HG02678 (cell line): ENCODE data around the gene ADAM19.
A peak's percentile ranks its signal among the peaks of the same experiment; 100 is the strongest.
"Not testable (repeated sequence)": the region's sequence is repeated elsewhere in the genome, so short reads cannot be mapped to it uniquely, and the experiment has no call there.

Experiments used
- ATAC-seq: cut with Tn5 transposase; IDR thresholded peaks from one replicate; pipeline ENCODE4 v1.9.1; 2021; ENCODE audit warnings: mild to moderate bottlenecking, moderate library complexity; ENCODE audit not compliant: unreplicated experiment

The ADAM19 gene

DNA sequence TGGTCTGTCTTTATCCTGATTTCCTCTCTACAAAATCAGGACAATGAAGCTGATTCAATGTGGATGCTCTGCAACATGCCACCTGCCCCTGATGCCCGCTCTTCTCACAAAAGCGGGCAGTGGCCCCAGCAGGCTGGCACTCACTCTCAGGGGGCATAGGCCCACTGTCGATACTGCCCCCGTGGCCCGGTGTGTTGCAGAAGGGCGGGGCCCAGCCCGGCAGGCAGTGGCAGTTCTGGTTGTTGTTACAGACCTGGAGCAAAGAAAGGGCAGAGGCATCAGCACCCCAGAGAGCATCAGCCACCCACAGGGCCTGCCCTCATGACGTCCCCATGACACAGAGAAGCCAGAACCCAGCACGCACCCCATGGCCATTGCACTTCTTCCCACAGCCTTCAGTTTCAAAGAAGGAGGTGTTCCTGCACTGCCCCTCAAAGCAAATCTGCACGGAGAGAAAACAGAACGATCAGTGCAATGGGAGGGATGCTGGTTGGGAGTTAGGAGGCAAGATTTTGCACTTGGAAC, 84.0 kb downstream of the ADAM19 start:
- ATAC-seq, result no peak

DNA sequence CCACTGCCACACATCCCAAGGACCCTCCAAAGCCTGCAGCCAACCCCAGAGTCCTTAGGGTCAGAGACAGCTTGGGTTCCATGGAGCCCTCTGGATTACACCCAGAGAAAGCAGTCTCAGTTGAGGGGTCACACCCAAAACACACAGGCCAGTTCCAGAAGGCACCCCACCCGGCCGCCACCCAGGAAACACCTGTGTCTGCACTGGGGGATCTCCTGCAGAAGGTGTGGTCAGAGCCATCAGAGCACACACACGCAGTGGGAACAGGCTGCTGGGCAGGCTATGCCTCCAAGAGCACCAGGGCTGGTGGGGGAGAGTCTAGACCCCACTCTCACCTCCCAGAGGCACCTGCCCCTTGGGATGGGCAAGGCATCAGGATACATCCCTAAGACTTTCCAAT, 88.2 kb downstream of the ADAM19 start:
- peak; percentile 51 for ATAC-seq

DNA sequence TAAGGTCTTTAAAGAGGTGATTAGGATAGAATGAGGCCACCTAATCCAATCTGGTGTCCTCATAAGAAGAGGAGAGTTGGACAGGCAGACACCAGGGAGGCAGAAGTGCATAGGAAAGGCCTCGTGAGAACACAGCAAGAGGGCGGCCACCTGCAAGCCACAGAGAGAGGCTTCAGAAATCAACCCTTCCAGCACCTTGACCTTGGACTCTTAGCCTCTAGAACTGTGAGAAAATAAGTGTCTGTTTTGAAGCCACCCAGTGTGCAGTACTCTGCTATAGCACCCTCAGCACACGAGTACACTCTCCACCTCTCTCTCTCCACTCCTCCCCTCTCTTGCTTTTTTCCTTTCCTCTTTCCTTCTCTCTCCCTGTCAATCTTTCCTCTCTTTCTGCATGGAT, 88.7 kb downstream of the ADAM19 start:
- ATAC-seq, result peak; percentile 42

DNA sequence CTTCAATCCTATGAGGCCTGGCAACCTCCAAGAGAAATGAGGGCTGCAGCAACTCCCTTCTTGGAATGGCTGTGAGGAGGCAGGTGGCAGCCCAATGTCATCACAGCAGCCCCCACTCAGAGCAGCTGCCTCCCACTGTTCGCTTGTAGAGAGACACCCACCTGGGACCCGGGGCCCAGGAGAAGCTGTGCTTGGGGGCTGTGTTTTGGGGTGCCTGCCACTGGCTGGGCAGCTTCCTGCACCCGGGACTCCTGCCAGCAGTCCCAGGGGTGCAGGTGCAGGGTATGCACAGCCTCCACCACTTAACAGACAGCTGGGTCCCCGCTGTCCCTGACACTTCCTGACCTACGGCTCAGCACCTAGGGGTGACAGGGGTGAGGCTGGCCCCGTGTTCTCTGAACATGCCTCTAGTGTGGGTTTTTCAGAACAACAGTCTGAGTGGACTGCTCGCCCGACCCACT, 89.3 kb downstream of the ADAM19 start:
- ATAC-seq, result peak; percentile 59

DNA sequence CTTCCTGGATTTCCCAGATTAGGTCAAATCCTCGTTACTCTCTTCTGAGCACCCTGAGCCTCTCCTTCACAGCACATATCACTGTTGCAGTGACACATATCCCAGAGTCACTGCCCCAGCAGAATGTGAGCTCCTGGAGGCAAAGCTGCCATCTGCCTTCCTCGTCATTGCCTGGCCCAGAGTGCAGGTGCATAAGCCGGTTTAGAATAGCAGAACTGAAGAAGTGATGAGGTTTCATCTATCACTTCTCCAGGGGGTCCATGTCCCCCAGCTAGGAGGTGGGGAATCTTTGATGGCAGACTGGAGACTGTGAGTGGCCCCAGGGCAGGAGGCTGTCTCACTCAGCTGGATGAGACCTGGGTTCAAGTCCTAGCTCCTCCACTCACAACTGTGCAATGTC, 89.8 kb downstream of the ADAM19 start:
- peak; percentile 34 for ATAC-seq

DNA sequence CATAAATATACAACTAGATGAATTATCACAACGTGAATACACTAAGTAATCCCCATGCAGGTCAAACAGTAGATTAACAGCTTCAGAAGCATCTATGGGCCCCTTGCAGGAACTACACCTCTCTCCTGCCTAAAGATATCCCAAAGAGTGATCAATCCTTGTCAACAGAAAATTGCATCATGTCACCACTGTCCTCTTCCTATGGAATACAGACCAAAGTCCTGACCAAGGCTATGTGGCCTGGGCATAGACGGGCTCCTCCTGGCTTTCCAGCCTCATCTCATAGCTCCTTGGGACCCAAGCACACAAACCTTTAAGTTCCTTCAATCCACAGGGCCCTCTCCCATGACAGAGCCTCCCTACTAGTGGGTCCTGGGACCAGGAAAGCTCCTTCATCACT, 90.2 kb downstream of the ADAM19 start:
- no peak for ATAC-seq

DNA sequence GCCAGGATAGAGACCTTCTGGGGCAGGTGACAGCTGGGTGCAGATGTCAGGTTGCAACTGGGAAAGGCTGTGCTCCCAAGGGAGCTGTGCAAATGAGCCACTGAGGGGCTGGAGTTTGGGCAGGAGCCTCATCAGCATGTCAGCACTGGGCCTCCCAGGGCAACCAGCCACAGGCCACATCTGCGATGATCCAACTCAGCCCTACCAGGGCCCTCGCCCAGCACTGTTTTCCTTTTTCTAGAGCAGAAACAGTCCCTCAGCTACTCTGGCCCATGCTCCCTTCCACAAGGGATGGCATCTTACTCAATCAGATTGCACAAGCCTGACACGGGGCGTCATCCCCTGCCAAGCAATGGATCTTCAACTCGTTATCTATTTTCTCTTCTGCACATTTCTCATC, 90.8 kb downstream of the ADAM19 start:
- ATAC-seq, result no peak

DNA sequence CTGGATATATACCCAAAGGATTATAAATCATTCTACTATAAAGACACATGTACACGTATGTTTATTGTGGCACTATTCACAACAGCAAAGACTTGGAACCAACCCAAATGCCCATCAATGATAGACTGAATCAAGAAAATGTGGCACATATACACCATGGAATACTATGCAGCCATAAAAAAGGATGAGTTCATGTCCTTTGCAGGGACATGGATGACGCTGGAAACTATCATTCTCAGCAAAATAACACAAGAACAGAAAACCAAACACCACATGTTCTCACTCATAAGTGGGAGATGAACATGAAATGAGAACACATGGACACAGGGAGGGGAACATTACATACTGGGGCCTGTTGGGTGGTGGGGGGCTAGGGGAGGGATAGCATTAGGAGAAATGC, 92.9 kb downstream of the ADAM19 start:
- ATAC-seq, result not testable (repeated sequence)

DNA sequence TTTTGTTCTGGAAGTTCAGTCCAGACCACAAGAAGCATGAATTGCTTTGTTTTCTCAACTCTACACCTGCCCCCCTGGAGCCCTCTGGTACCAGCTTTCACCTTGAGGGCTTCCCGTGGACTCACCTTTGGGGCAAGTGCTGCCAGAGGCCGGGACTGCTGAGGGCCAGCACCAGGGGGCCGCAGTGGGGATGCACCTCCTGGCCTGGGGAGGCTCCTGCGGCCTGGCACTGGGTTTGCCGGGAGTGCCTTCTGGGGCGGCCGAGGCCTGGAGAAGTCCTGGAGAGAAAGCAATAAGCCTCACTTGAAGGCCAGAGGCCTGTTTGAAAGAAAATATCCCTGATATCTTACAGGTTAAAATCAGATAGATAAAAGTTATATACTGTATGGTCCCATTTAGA, 93.9 kb downstream of the ADAM19 start:
- ATAC-seq, result no peak

DNA sequence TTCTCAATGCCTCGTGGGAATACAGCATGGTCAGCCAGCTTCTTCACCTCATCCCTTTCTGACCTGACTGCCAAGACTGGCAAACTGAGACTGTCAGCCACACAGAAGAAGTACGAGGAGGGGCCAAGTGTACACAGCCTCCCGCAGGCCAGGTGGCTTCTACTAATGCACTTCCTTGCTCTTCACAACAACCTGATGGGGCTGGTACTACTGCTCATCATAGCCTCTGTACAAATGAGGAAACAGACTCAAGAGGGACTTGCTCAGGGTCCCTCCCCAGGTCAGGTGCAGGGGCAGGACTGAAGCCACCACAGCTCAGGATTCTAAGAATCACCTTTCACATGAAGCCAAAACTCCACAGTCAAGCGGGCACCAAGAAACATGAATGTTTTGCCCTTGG, 94.3 kb downstream of the ADAM19 start:
- ATAC-seq, result no peak

DNA sequence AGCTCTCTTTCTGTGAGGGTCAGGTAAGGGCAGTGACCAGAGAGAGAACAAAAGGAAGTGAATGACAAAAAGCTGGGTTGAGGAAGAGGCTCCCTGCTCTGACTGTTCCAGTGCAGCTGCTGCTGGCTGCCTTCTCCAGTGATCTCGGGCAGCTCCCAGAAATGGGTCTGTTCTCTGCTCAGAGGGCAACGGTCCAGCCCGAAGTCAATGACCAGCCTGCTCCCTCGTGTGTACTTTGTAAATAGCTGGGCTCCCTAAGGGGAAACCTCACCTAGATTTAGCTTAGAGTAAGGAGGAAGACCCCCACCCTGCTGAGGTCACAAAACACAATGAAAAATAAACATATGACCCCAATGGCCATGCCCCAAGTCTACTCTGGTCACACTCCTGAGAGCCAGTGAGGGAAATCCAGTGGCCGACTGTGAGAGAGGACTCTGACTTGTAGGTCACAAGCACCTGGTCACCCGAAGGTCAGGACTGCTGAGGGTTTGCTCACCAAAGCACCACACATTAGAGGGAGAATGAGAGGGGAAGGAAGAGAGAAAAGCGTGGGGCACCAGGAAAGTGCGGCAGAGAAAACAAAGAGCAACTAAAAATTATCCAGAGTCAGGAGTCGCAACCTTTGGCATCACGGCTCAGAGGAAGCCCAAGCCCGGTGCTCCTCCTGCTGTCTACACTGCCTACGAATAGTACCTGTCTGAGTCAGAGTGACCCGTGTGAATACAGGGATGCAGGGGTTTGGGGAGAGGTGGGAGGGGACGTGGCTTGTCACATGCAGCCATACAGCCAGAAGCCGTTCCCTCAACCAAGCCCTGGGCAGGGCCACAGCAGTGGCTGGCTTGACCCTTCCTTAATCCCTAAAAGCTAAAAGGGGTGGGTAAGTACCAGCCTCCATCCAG, 95.7 kb downstream of the ADAM19 start:
- no peak for ATAC-seq

DNA sequence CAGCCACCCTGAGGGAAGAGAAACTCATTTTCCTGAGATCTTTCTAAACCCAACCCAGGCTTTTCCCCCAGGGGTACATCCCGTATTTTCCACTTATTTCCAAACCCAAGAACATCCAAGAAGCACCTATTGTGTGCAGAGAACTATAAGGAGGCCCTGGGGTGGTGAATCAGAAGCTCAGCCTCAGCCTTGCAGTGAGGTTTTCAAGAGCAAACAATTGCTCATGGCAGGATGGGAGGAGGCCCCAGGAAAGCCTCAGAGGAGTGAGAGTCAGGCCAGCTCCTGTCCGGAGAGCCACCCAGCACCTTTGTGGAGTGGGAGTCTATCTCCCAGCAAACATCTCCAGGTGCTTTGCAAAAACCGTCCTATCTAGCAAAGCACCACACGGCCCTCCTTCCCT, 96.4 kb downstream of the ADAM19 start:
- ATAC-seq, result no peak

DNA sequence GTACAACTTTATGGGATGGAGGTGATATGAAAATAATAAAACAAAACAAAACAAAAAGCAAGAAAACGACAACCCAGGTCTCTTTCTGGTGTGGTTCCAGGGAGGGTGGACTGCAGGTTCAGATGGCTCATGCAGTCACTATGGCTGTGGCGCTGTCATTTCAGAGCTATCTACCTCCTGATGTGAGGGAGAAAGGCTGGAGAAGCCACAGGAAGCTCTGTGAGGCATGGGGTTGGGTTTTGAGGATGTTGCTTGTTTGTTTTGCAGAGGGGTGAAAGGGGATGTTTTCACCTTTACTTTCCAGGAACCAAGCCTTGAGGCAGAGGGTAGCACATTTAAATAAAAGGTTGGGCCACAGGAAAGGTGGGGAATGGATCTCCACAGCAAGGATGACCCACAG, 96.8 kb downstream of the ADAM19 start:
- ATAC-seq, result no peak

DNA sequence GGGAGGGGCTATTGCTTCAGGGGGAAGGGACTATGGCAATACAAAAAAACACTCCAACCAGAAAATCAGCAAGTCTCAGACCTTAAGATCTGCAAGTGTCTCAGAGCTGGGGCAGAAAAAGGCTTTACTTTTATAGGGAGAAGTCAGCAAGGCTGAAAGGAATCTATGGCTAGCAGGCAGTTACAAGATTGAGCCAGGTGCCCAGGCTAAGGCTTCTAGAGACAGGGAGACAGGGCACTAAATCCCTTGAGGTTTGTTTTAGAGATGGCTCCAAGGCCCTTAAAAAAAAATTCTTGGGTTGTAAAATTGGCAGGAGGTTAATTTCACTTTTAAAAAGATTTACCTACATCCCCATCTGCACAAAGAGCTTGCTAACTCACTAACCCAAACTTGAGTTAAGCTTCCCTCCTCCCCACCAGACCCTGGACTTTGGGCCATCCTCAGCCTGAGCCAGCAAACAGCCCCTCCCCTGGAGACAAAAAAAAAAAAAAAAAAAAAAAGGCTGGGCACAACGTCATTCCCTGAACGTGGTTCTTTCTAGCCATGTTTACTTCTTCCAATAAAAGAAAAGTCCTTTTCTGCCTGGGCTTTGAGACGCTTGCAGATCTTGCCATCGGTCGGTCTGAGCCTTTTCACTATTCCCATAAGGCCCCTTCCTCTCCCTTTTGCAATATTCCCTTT, 97.6 kb downstream of the ADAM19 start:
- ATAC-seq, result no peak

DNA sequence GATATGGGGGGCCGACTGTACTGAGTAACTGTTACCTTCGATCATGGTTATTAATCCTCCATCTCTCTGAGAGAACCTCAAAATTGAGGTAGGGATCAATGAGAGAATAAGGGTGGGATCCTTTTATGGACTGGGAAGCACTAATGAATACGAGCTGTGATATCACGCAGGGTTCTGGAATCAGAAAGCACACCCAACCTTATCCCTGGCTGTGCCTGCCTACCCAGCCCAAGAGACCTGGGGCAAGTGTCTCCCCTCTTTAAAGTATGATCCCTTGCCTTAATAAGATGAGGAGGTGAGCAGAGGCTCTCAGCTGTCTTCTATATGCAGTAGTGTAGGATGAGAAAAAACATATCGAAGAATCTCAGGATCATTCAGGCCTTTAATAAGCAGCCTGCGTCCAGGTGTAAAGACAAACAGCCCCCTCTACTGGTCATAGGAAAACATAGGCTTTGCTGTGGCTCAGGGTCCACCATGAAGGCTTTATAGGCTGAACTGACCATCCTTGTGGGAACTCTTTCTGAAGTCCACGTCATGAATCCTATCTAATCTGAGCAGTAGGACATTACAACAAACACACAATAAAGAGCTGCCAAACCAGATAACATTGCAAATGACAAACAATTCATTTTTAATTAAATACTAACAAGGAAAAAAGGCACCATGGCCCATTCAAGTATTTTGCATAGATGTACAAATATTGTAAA, 98.7 kb downstream of the ADAM19 start:
- ATAC-seq, result peak; percentile 58

DNA sequence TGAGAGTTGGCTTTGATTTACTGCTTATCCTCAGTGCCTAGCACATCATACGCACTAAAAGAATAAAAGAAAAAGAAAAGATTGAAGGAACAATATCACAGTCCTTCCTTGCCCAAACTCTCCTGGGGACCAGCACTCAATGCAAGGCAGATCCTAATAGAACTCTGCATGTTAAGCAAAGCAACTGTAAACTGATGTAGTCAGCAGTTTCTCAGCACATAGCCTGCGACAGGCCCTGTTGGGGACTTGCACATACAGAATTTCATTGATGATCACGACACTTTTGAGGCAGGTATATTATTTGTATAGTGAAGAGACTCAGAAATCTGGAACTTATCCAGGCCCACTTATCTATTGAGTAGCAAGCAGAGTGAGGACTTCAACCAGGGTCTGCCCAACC, 100.1 kb downstream of the ADAM19 start:
- ATAC-seq, result no peak

DNA sequence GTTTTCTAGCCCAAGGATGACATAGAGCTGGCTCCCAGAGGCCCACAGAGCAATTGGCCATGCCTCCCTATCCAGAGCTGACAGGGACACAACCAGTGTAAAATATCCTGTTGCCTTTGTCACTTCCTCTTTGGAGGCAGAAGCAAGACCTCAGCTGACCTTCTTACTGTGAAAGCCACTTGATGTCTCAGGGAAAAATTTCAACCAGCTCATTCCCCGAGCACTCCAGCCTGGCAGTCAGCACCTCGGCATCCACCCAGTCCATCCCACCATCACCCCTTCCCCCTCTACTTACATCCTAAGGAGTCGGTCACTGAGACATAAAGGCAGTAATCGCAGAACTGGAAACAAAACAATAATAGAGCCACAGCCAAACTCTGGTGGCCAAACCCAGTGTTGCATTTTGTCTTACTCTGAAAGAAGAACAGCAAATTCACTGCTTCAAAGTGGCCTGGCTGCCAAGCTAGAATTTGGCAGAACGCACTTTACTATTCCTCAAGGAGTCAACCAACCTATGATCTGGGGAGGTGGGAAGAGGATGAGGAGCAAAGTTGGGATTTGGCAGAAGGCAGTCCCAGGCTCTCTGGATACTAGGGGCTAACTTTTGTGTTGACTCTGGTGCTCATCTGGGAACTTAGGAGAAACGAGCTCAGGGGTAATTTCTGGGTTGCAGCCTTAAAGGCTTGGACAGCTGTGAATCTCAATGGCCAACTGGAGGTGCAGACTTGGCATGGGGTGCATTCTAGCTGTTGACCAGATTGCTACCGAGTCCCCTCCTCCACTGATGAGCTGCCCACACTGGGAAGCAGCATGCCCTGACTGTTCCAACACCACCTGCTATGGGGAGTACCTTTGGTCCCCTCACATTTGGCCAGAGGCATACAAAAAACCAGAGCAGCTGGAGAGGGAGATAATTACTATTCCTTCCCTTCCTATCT, 101.9 kb downstream of the ADAM19 start:
- ATAC-seq, result no peak

DNA sequence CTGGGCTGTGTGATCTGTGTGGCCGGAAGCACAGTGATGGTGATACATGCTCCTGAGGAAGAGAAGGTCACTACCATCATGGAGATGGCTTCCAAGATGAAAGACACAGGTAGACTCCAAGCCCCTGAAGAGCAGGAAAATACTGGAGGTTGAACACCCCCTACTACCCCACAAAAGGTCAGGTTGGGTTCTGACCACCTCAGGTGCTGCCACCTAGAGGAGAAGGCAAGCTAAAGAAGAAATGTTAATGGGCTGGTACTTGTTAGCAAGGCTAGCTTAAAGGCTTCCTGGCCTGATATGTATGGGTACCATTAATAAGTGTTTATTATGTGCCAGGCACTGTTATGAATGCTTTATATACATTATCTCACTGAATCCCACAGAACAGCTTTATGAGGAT, 103.9 kb downstream of the ADAM19 start:
- ATAC-seq, result no peak

DNA sequence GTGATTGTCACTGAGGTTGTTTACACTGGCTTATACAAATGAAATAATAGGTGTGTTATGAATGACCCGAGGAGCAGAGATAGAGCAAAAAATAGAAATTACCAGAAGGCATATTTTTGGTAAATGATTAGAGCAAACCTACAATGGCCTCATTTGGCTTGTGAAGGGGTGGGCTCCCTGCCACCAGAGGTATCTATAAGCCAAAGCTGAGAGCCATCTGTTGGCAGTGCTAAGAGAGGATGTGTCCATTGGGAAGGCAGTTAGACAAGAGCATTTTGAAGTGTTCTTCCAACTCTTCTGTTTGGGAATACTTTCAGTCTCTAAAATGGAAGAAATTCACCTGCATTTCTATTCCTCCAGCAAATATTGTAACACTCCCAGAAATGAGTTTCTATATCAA, 104.9 kb downstream of the ADAM19 start:
- no peak for ATAC-seq

DNA sequence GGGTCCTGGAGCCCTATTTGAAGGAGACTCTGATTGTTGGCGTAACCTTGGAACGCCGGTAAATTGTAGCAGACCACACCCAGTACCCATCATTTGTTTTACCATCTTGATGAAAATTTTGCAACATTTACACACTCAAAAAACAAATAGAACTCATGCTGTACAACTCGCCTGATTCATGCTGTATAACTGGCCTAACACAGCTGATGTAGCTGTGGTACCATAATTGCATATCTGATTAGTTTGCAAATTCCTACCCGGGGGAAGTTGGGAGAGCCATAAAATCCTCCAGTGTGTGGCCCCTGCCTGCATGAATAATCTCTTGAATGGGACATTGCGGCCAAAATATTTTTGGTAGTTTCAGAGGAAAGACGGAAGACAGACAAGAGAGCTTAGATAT, 105.9 kb downstream of the ADAM19 start:
- no peak for ATAC-seq
